C1 segment of cervical spinal cord (tissue), 14 donors: Measurements from ENCODE around the gene MYLK3.

Experiments
- DNase-seq, 14 donors: peaks; one replicate each; lab custom pipeline; 2025; lab: John Stamatoyannopoulos, UW

Gene MYLK3

GRCh38 chr16:46728806-46729205 lies 19.3 kb downstream of the MYLK3 start:
- DNase-seq = no peak

GRCh38 chr16:46727630-46728029 lies 20.5 kb downstream of the MYLK3 start:
- no peak for DNase-seq

GRCh38 chr16:46727184-46727583 lies 21.0 kb downstream of the MYLK3 start:
- DNase-seq = no peak

GRCh38 chr16:46721885-46722284 lies 26.3 kb downstream of the MYLK3 start:
- DNase-seq = no peak

- no peak for DNase-seq
These were observed 27.5 kb downstream of the MYLK3 start for GRCh38 chr16:46720619-46721018.

- DNase-seq = no peak
These were observed 28.6 kb downstream of the MYLK3 start for GRCh38 chr16:46719528-46719927.

GRCh38 chr16:46718214-46718613 lies 29.9 kb downstream of the MYLK3 start:
- no peak for DNase-seq

- DNase-seq = peak in 1 of 14 donors; percentile 91
These were observed 30.5 kb downstream of the MYLK3 start for GRCh38 chr16:46717692-46718091.

- DNase-seq = peak in 1 of 14 donors; percentile 82
These were observed 32.3 kb downstream of the MYLK3 start for GRCh38 chr16:46715769-46716305.

- DNase-seq = no peak
These were observed 33.1 kb downstream of the MYLK3 start for GRCh38 chr16:46714797-46715591.

- DNase-seq = no peak
These were observed 34.5 kb downstream of the MYLK3 start for GRCh38 chr16:46713634-46714033.

- DNase-seq = no peak
These were observed 35.2 kb downstream of the MYLK3 start for GRCh38 chr16:46712911-46713310.

- DNase-seq = no peak
These were observed 36.8 kb downstream of the MYLK3 start for GRCh38 chr16:46711106-46712058.

- DNase-seq = no peak
These were observed 38.6 kb downstream of the MYLK3 start for GRCh38 chr16:46709469-46710005.

- DNase-seq = no peak
These were observed 41.5 kb downstream of the MYLK3 start for GRCh38 chr16:46706642-46707041.

- DNase-seq = no peak
These were observed 46.1 kb downstream of the MYLK3 start for GRCh38 chr16:46702030-46702429.

GRCh38 chr16:46701615-46702014 lies 46.5 kb downstream of the MYLK3 start:
- no peak for DNase-seq

- no peak for DNase-seq
These were observed 48.1 kb downstream of the MYLK3 start for GRCh38 chr16:46700048-46700447.

GRCh38 chr16:46696957-46697356 lies 51.2 kb downstream of the MYLK3 start:
- no peak for DNase-seq

- DNase-seq = no peak
These were observed 52.2 kb downstream of the MYLK3 start for GRCh38 chr16:46695937-46696336.

- no peak for DNase-seq
These were observed 54.5 kb downstream of the MYLK3 start for GRCh38 chr16:46693598-46693997.

- DNase-seq = no peak
These were observed 56.4 kb downstream of the MYLK3 start for GRCh38 chr16:46691726-46692125.
